H1 (cell line): Measurements from ENCODE around the gene RASGRF1. TPM values are rescaled to one million over a fixed set of nuclear protein-coding genes. Genes with fewer than 3 reads are reported as not detected.

Experiments
- CTCF ChIA-PET: fragments of 300-600 bp; sonication (Branson Sonifier 250); formaldehyde crosslinking; loops from one replicate; lab custom pipeline; 2021; ENCODE audit not compliant: partially characterized antibody; lab: Charles Lee
- POLR2A ChIA-PET: fragments of 300-600 bp; sonication (Branson Sonifier 250); formaldehyde crosslinking; loops from one replicate; lab custom pipeline; 2021; ENCODE audit warnings: inconsistent platforms; ENCODE audit not compliant: partially characterized antibody; lab: Charles Lee
- DNase-seq, 2 experiments: peaks; one replicate each; pipeline versions ENCODE4 v3.0.0 to v3.0.0-alpha.2; 2010 to 2022; ENCODE audit warnings: low spot score in 2 of 2, low read depth in 1 of 2, mixed read lengths in 1 of 2
- FAIRE-seq: peaks from 2 replicates; lab custom pipeline; 2011; peaks lifted over from hg19 to GRCh38; lab: Jason Lieb, UNC
- H2AFZ ChIP-seq: 2 replicates; pipeline ENCODE4 v1.8.1; 2012; ENCODE audit warnings: low read length, inconsistent platforms
- H2AK5ac ChIP-seq: 2 replicates; pipeline ENCODE4 v1.6.1; 2013; ENCODE audit warnings: low read depth, low read length
- H2BK120ac ChIP-seq: replicated peaks from 2 replicates; pipeline ENCODE3; 2013; ENCODE audit warnings: low read depth, low read length, inconsistent platforms
- H2BK12ac ChIP-seq: 2 replicates; pipeline ENCODE4 v1.6.1; 2013; ENCODE audit warnings: low read depth, low read length
- H2BK15ac ChIP-seq: 2 replicates; pipeline ENCODE4 v1.6.1; 2013; ENCODE audit warnings: low read length
- H2BK20ac ChIP-seq: 2 replicates; pipeline ENCODE4 v1.6.1; 2013; ENCODE audit warnings: low read length
- H2BK5ac ChIP-seq: 2 replicates; pipeline ENCODE4 v1.6.1; 2013; ENCODE audit warnings: low read depth, low read length
- H3K14ac ChIP-seq: 2 replicates; pipeline ENCODE4 v1.6.1; 2013; ENCODE audit warnings: inconsistent platforms; ENCODE audit not compliant: insufficient read length
- H3K18ac ChIP-seq: 2 replicates; pipeline ENCODE4 v1.6.1; 2013; ENCODE audit warnings: low read length; ENCODE audit errors: extremely low read depth
- H3K23ac ChIP-seq: 2 replicates; pipeline ENCODE4 v1.6.1; 2013; ENCODE audit warnings: inconsistent platforms; ENCODE audit not compliant: insufficient read length
- H3K23me2 ChIP-seq: 2 replicates; pipeline ENCODE4 v1.6.1; 2013; ENCODE audit warnings: low read depth, low read length
- H3K27ac ChIP-seq: 2 replicates; pipeline ENCODE4 v1.6.1; 2011; ENCODE audit warnings: low read depth, low read length, inconsistent platforms
- H3K27me3 ChIP-seq, 4 experiments: replicated peaks in 1 of 4; 1 replicate in 1 of 4; 2 replicates in 3 of 4; pipeline versions ENCODE4 v1.6.1 to v1.8.1; 2011 to 2013; ENCODE audit warnings: low read length in 3 of 4, mild to moderate bottlenecking in 3 of 4, inconsistent platforms in 2 of 4, mixed read lengths in 2 of 4, moderate library complexity in 1 of 4; ENCODE audit not compliant: control insufficient read depth in 3 of 4, insufficient read depth in 3 of 4; ENCODE audit errors: extremely low read depth in 1 of 4
- H3K36me3 ChIP-seq, 4 experiments: 2 replicates each; pipeline versions ENCODE4 v1.6.1 to v1.8.1; 2011 to 2013; ENCODE audit warnings: mild to moderate bottlenecking in 4 of 4, low read length in 3 of 4, moderate library complexity in 2 of 4, control low read depth in 1 of 4, inconsistent platforms in 1 of 4; ENCODE audit not compliant: insufficient read depth in 4 of 4, control insufficient read depth in 2 of 4
- H3K4ac ChIP-seq: replicated peaks from 2 replicates; pipeline ENCODE3; 2013; ENCODE audit warnings: low read length, low read depth, mixed read lengths, inconsistent platforms; ENCODE audit not compliant: insufficient read length
- H3K4me1 ChIP-seq, 4 experiments: replicated peaks in 1 of 4; 1 replicate in 1 of 4; 2 replicates in 3 of 4; pipeline versions ENCODE4 v1.6.1 to v1.8.1; 2011 to 2013; ENCODE audit warnings: low read length in 3 of 4, inconsistent platforms in 2 of 4, mixed read lengths in 1 of 4; ENCODE audit not compliant: insufficient read depth in 4 of 4, control insufficient read depth in 3 of 4
- H3K4me2 ChIP-seq, 2 experiments: 2 replicates each; pipeline versions ENCODE4 v1.6.1 to v1.8.1; 2011 to 2013; ENCODE audit warnings: low read depth in 2 of 2, low read length in 2 of 2, control low read depth in 1 of 2, inconsistent platforms in 1 of 2, mild to moderate bottlenecking in 1 of 2; ENCODE audit not compliant: insufficient read depth in 1 of 2
- H3K4me3 ChIP-seq, 4 experiments: fragments of 200-600, 300-600 bp in 1 of 4; sonication (generic), shearing (Covaris generic), sonication (Bioruptor Twin) in 1 of 4; 2 replicates each; pipeline versions ENCODE4 v1.5.1 to v1.8.1; 2011 to 2016; ENCODE audit warnings: low read length in 4 of 4, low read depth in 3 of 4, control low read depth in 2 of 4, inconsistent platforms in 2 of 4, mild to moderate bottlenecking in 2 of 4, mixed read lengths in 1 of 4, moderate library complexity in 1 of 4; ENCODE audit not compliant: insufficient read depth in 2 of 4; ENCODE audit errors: extremely low read depth in 1 of 4
- H3K56ac ChIP-seq: replicated peaks from 2 replicates; pipeline ENCODE3; 2013; ENCODE audit warnings: low read depth, mild to moderate bottlenecking, mixed read lengths, low read length, inconsistent platforms; ENCODE audit not compliant: insufficient read length
- H3K79me1 ChIP-seq: 2 replicates; pipeline ENCODE4 v1.6.1; 2013; ENCODE audit warnings: low read depth, low read length, control low read depth
- H3K79me2 ChIP-seq, 2 experiments: 2 replicates each; pipeline versions ENCODE4 v1.6.1 to v1.8.1; 2012 to 2013; ENCODE audit warnings: low read length in 2 of 2, mild to moderate bottlenecking in 2 of 2, inconsistent platforms in 1 of 2; ENCODE audit not compliant: insufficient read depth in 2 of 2, control insufficient read depth in 1 of 2
- H3K9ac ChIP-seq, 4 experiments: replicated peaks in 1 of 4; 1 replicate in 1 of 4; 2 replicates in 3 of 4; pipeline versions ENCODE4 v1.6.1 to v1.8.1; 2011 to 2013; ENCODE audit warnings: low read depth in 3 of 4, low read length in 3 of 4, control low read depth in 2 of 4, mild to moderate bottlenecking in 2 of 4, moderate library complexity in 2 of 4, inconsistent platforms in 1 of 4; ENCODE audit errors: extremely low read depth in 1 of 4
- H3K9me3 ChIP-seq, 2 experiments: 2 replicates each; pipeline versions ENCODE4 v1.6.1 to v1.8.1; 2012 to 2013; ENCODE audit warnings: mild to moderate bottlenecking in 2 of 2, moderate library complexity in 2 of 2, control low read depth in 1 of 2, inconsistent platforms in 1 of 2, low read depth in 1 of 2, low read length in 1 of 2, mixed read lengths in 1 of 2; ENCODE audit not compliant: insufficient read depth in 2 of 2
- H4K20me1 ChIP-seq, 2 experiments: replicated peaks in 1 of 2; 2 replicates each; pipeline versions ENCODE3 to v1.8.1; 2011 to 2013; ENCODE audit warnings: inconsistent platforms in 2 of 2, low read length in 2 of 2, mild to moderate bottlenecking in 1 of 2; ENCODE audit not compliant: insufficient read depth in 2 of 2, control insufficient read depth in 1 of 2
- H4K5ac ChIP-seq: 2 replicates; pipeline ENCODE4 v1.6.1; 2013; ENCODE audit warnings: low read length, low read depth, mixed read lengths, inconsistent platforms; ENCODE audit not compliant: insufficient read length
- H4K8ac ChIP-seq: 2 replicates; pipeline ENCODE4 v1.8.0; 2013; ENCODE audit warnings: mild to moderate bottlenecking, moderate library complexity, low read length, inconsistent platforms; ENCODE audit not compliant: insufficient read depth; ENCODE audit errors: extremely low read depth
- H4K91ac ChIP-seq: replicated peaks from 2 replicates; pipeline ENCODE3; 2013; ENCODE audit warnings: low read length, mixed read lengths, inconsistent platforms; ENCODE audit not compliant: insufficient read length
- BCL11A ChIP-seq, 2 experiments: IDR thresholded peaks; one replicate each; pipeline ENCODE4 v1.6.1; 2011; ENCODE audit warnings: low read depth in 2 of 2, low read length in 2 of 2, mild to moderate bottlenecking in 2 of 2
- EP300 ChIP-seq, 2 experiments: IDR thresholded peaks; 1 replicate in 1 of 2; 2 replicates in 1 of 2; pipeline ENCODE4 v1.6.1; 2011 to 2012; ENCODE audit warnings: low read depth in 2 of 2, low read length in 2 of 2, mild to moderate bottlenecking in 2 of 2, borderline replicate concordance in 1 of 2, inconsistent platforms in 1 of 2, moderate library complexity in 1 of 2
- GABPA ChIP-seq: IDR thresholded peaks from 2 replicates; pipeline ENCODE4 v1.6.1; 2011; ENCODE audit warnings: mild to moderate bottlenecking, low read length, moderate library complexity, borderline replicate concordance; ENCODE audit not compliant: insufficient read depth
- JUN ChIP-seq: IDR thresholded peaks from 2 replicates; pipeline ENCODE4 v1.6.1; 2011; ENCODE audit warnings: low read depth, mild to moderate bottlenecking, improper control_type of control experiment, low read length
- KDM1A ChIP-seq: fragments of 200-600, 300-600 bp; sonication (generic); IDR thresholded peaks from 2 replicates; pipeline ENCODE4 v1.7.1; 2016; ENCODE audit warnings: mild to moderate bottlenecking, low read length, borderline replicate concordance
- MAX ChIP-seq: IDR thresholded peaks from 2 replicates; pipeline ENCODE4 v1.6.1; 2012; ENCODE audit warnings: inconsistent platforms
- PHF8 ChIP-seq: fragments of 200-600 bp; sonication (generic); conservative IDR thresholded peaks from 2 replicates; pipeline ENCODE4 v1.7.1; 2012; ENCODE audit warnings: low read depth, mild to moderate bottlenecking, inconsistent platforms, low read length, moderate library complexity
- POLR2AphosphoS5 ChIP-seq: IDR thresholded peaks from 2 replicates; pipeline ENCODE4 v1.6.1; 2011; ENCODE audit warnings: low read depth, low read length
- RXRA ChIP-seq: IDR thresholded peaks from 2 replicates; pipeline ENCODE4 v1.6.1; 2011; ENCODE audit warnings: low read depth, mild to moderate bottlenecking, low read length, moderate library complexity; ENCODE audit not compliant: insufficient read depth
- SP1 ChIP-seq: IDR thresholded peaks from 2 replicates; pipeline ENCODE4 v1.6.1; 2011; ENCODE audit warnings: low read depth, low read length
- SUZ12 ChIP-seq: fragments of 200-600 bp; sonication (generic); IDR thresholded peaks from 2 replicates; pipeline ENCODE4 v1.6.1; 2012; ENCODE audit warnings: mild to moderate bottlenecking, inconsistent platforms, low read length, moderate library complexity, mixed read lengths
- TCF12 ChIP-seq: IDR thresholded peaks from 2 replicates; pipeline ENCODE4 v1.6.1; 2011; ENCODE audit warnings: low read depth, mild to moderate bottlenecking, low read length
- YY1 ChIP-seq: IDR thresholded peaks from 2 replicates; pipeline ENCODE4 v1.6.1; 2011; ENCODE audit warnings: low read depth, mild to moderate bottlenecking, low read length
- ZNF274 ChIP-seq: IDR thresholded peaks from 2 replicates; pipeline ENCODE4 v1.7.0; 2012; ENCODE audit warnings: low read length, borderline replicate concordance; ENCODE audit errors: extremely low read depth
- WGBS, 2 experiments: shearing (Covaris generic) in 1 of 2; methylation state at CpG; one replicate each; pipeline versions ENCODE4 v1.1.6 to v1.1.7; 2013 to 2015; ENCODE audit warnings: low lambda C conversion rate in 2 of 2, mixed read lengths in 2 of 2, inconsistent platforms in 1 of 2, low coverage in 1 of 2, missing lambda C conversion rate in 1 of 2; ENCODE audit not compliant: insufficient replicate concordance in 2 of 2, insufficient coverage in 1 of 2, insufficient read length in 1 of 2; ENCODE audit errors: extremely low coverage in 1 of 2, missing lambda C conversion rate in 1 of 2; 5-methylcytosine and 5-hydroxymethylcytosine counted together
- polyA plus RNA-seq, 7 experiments: library from polyadenylated mRNA; depleted of rRNA in 3 of 7; stranded (reverse) in 5 of 7; unstranded in 2 of 7; fragments of >200 nt in 5 of 7; fragments of 200-250 nt in 2 of 7; gene quantifications; 1 replicate in 5 of 7; 2 replicates in 1 of 7; 4 replicates in 1 of 7; pipeline versions ENCODE4 v1.2.1 to v1.2.3, GENCODE V29; 2011 to 2013; ENCODE audit warnings: missing spikeins in 2 of 7, mixed read lengths in 2 of 7
- total RNA-seq: library from RNA; stranded (reverse); fragmentation: NEBNext Ultra II Directional; extraction: Animal tissue kit (Norgen Biotek cat#: 25700); gene quantifications from 2 replicates; pipeline ENCODE4 v1.2.1, GENCODE V29; 2021

The RASGRF1 gene
- total and polyA plus RNA-seq, 2 of the 8 experiments (the other 6 are each of a cell fraction or from before 2014, with no cell fraction given) = 0.42 to 0.67 TPM

GRCh38 chr15:78998526-78998925, 92.1 kb downstream of the RASGRF1 start:
- H3K79me2 ChIP-seq = no peaks in the 10 kb centered on the region
- no peak overlapping the region for H3K4me2 ChIP-seq
- no peak overlapping the region for H2BK12ac ChIP-seq
- no peak overlapping the region for H2BK5ac ChIP-seq
- H3K4me1 ChIP-seq = peaks cover 0 to 19% (median 13%) of the 10 kb centered on the region in 4 experiments; a peak in 5 of 7 replicates
- no peak for DNase-seq
- H3K36me3 ChIP-seq = no peaks in the 10 kb centered on the region
- H2BK15ac ChIP-seq = no peak overlapping the region
- H4K8ac ChIP-seq = no peak overlapping the region
- H2BK120ac ChIP-seq = no peak overlapping the region
- H3K27ac ChIP-seq = no peak overlapping the region
- H3K9ac ChIP-seq = no peak overlapping the region
- no peak overlapping the region for H2AFZ ChIP-seq
- CTCF ChIA-PET = interaction anchor here (0.7 to 5.2 kb wide), 16 partner anchors 9 to 186 kb away, joined by 3 to 44 read pairs (median 6); no protein-coding TSS in a partner anchor
- no peaks in the 10 kb centered on the region; a peak in 2 of 7 replicates for H3K27me3 ChIP-seq
- H4K91ac ChIP-seq = no peak overlapping the region
- FAIRE-seq = no peak
- no peak overlapping the region for H2BK20ac ChIP-seq
- POLR2A ChIA-PET = interaction anchor here (1.6 kb wide), 1 partner anchor 84 kb away, joined by 8 read pairs; no protein-coding TSS in a partner anchor
- H3K23ac ChIP-seq = no peak overlapping the region
- H3K4ac ChIP-seq = no peak overlapping the region
- H3K23me2 ChIP-seq = no peaks in the 10 kb centered on the region
- WGBS, 2 experiments = 84% methylated on average over 8 of the region's 8 CpGs; no CpG with 5 or more reads in 1 of the 2 experiments
- no peak overlapping the region for H3K4me3 ChIP-seq
- H3K14ac ChIP-seq = no peak overlapping the region
- H3K9me3 ChIP-seq = no peaks in the 10 kb centered on the region
- H3K18ac ChIP-seq = no peak overlapping the region
- no peak overlapping the region for H3K56ac ChIP-seq
- no peak overlapping the region for H4K5ac ChIP-seq
- H3K79me1 ChIP-seq = no peaks in the 10 kb centered on the region
- H2AK5ac ChIP-seq = no peak overlapping the region
- H4K20me1 ChIP-seq = no peaks in the 10 kb centered on the region
- TF ChIP-seq KDM1A (no peak), ZNF274 (no peak), RXRA (no peak), GABPA (no peak), SP1 (no peak), TCF12 (no peak), PHF8 (no peak), MAX (no peak), EP300 (IDR thresholded peaks at IDR 0.05; ENCODE audit: borderline replicate concordance in 1 of 2, low read depth in 2 of 2, low read length in 2 of 2) (no peak), YY1 (no peak), BCL11A (IDR thresholded peaks at IDR 0.05; ENCODE audit: low read depth in 2 of 2, low read length in 2 of 2) (no peak), JUN (no peak), SUZ12 (no peak), POLR2AphosphoS5 (no peak)
